ENCODE measurements around the gene MVB12B. TPM values are rescaled to one million over a fixed set of nuclear protein-coding genes. Genes with fewer than 3 reads are reported as not detected.

The MVB12B gene
- total RNA-seq, 6 experiments from 2014 or later: 7.2 to 16.2 (median 9.1) TPM

GRCh38 chr9:126376311-126377175 is 49.9 kb downstream of the MVB12B start:
- intact Hi-C loops (cut with DNase I): no loop called here
- no peak overlapping the region for H3K4me3 ChIP-seq
- no peak for TF ChIP-seq POLR2A (IDR thresholded peaks at IDR 0.05)
- no peak for TF ChIP-seq CTCF (IDR thresholded peaks at IDR 0.05)
- H3K4me1 ChIP-seq: no peaks in the 10 kb centered on the region
- no peak for DNase-seq
- H3K36me3 ChIP-seq: peaks cover 0 to 3% (median 0%) of the 10 kb centered on the region in 4 donors
- no peak overlapping the region for H3K27ac ChIP-seq
- no peaks in the 10 kb centered on the region for H3K9me3 ChIP-seq
- 68% methylated on average over 8 of the region's 18 CpGs for WGBS (ENCODE audit: insufficient coverage, low coverage, low lambda C conversion rate, missing lambda C conversion rate)
- no peaks in the 10 kb centered on the region for H3K27me3 ChIP-seq
- peak in 1 of 4 donors; percentile 31 for ATAC-seq

- no peaks in the 10 kb centered on the region for H3K27me3 ChIP-seq
- no peak for ATAC-seq
- no peak for DNase-seq
- H3K27ac ChIP-seq: no peak overlapping the region
- H3K4me3 ChIP-seq: no peak overlapping the region
- no peaks in the 10 kb centered on the region for H3K9me3 ChIP-seq
- intact Hi-C loops (cut with DNase I): no loop called here
- 80% methylated on average over 1 of the region's 2 CpGs for WGBS (ENCODE audit: insufficient coverage, low coverage, low lambda C conversion rate, missing lambda C conversion rate)
- peaks cover 0 to 5% (median 0%) of the 10 kb centered on the region in 4 donors for H3K36me3 ChIP-seq
- H3K4me1 ChIP-seq: no peaks in the 10 kb centered on the region
- no peak for TF ChIP-seq CTCF (IDR thresholded peaks at IDR 0.05)
These were observed 50.5 kb downstream of the MVB12B start for GRCh38 chr9:126377176-126377509.

- no peak overlapping the region for H3K4me3 ChIP-seq
- DNase-seq (no peak), ATAC-seq (no peak)
- no peak overlapping the region for H3K27ac ChIP-seq
- TF ChIP-seq CTCF (IDR thresholded peaks at IDR 0.05) (no peak), POLR2A (IDR thresholded peaks at IDR 0.05) (no peak)
- H3K36me3 ChIP-seq: peaks cover 0 to 5% (median 0%) of the 10 kb centered on the region in 4 donors
- 91% methylated on average over 3 of the region's 9 CpGs for WGBS (ENCODE audit: insufficient coverage, low coverage, low lambda C conversion rate, missing lambda C conversion rate)
- H3K9me3 ChIP-seq: no peaks in the 10 kb centered on the region
- no peaks in the 10 kb centered on the region for H3K27me3 ChIP-seq
- H3K4me1 ChIP-seq: no peaks in the 10 kb centered on the region
- intact Hi-C loops (cut with DNase I): no loop called here
These were observed 50.9 kb downstream of the MVB12B start for GRCh38 chr9:126377536-126377935.

GRCh38 chr9:126378761-126379160 is 52.1 kb downstream of the MVB12B start:
- no peak for DNase-seq
- intact Hi-C loops (cut with DNase I): no loop called here
- 86% methylated on average over 7 of the region's 7 CpGs for WGBS (ENCODE audit: insufficient coverage, low coverage, low lambda C conversion rate, missing lambda C conversion rate)

More at GRCh38 chr9:126378761-126379160, 52.1 kb downstream of the MVB12B start:
- H3K27me3 ChIP-seq: no peaks in the 10 kb centered on the region
- peaks cover 0 to 5% (median 0%) of the 10 kb centered on the region in 4 donors for H3K36me3 ChIP-seq
- ATAC-seq: no peak
- H3K9me3 ChIP-seq: no peaks in the 10 kb centered on the region
- no peaks in the 10 kb centered on the region for H3K4me1 ChIP-seq
- no peak overlapping the region for H3K4me3 ChIP-seq
- H3K27ac ChIP-seq: no peak overlapping the region
- no peak for TF ChIP-seq CTCF (IDR thresholded peaks at IDR 0.05)
- no peak for TF ChIP-seq POLR2A (IDR thresholded peaks at IDR 0.05)
